H1 (cell line): Measurements from ENCODE around the gene VAPB.
"Not testable (repeated sequence)": the region's sequence is repeated elsewhere in the genome, so short reads cannot be mapped to it uniquely, and the experiment has no call there.

Source experiments
- CTCF ChIP-seq, 3 experiments: IDR thresholded peaks; 1 replicate in 2 of 3; 2 replicates in 1 of 3; pipeline versions ENCODE4 v1.5.1 to v1.6.1; 2011; ENCODE audit warnings: low read length in 3 of 3, mild to moderate bottlenecking in 3 of 3, inconsistent platforms in 2 of 3, low read depth in 1 of 3, moderate library complexity in 1 of 3; ENCODE audit not compliant: insufficient read depth in 1 of 3; ENCODE audit errors: control extremely low read depth in 1 of 3
- EP300 ChIP-seq, 2 experiments: IDR thresholded peaks; 1 replicate in 1 of 2; 2 replicates in 1 of 2; pipeline ENCODE4 v1.6.1; 2011 to 2012; ENCODE audit warnings: low read depth in 2 of 2, low read length in 2 of 2, mild to moderate bottlenecking in 2 of 2, borderline replicate concordance in 1 of 2, inconsistent platforms in 1 of 2, moderate library complexity in 1 of 2
- JUND ChIP-seq: IDR thresholded peaks from 2 replicates; pipeline ENCODE4 v1.6.1; 2011; ENCODE audit warnings: mild to moderate bottlenecking, improper control_type of control experiment, low read length
- POLR2A ChIP-seq, 2 experiments: IDR thresholded peaks; 1 replicate in 1 of 2; 2 replicates in 1 of 2; pipeline ENCODE4 v1.6.1; 2011; ENCODE audit warnings: low read depth in 2 of 2, low read length in 2 of 2, mild to moderate bottlenecking in 2 of 2; ENCODE audit errors: control extremely low read depth in 1 of 2

GRCh38 chr20:58427571-58427970 lies 38.5 kb downstream of the VAPB start:
- TF ChIP-seq POLR2A (IDR thresholded peaks at IDR 0.05; ENCODE audit: control extremely low read depth in 1 of 2, low read depth in 2 of 2, low read length in 2 of 2); CTCF (IDR thresholded peaks at IDR 0.05; ENCODE audit: control extremely low read depth in 1 of 3, insufficient read depth in 1 of 3, low read depth in 1 of 3, low read length in 3 of 3); JUND; EP300 (IDR thresholded peaks at IDR 0.05; ENCODE audit: borderline replicate concordance in 1 of 2, low read depth in 2 of 2, low read length in 2 of 2): not testable (repeated sequence)
